ENCODE data around the gene CNIH1. TPM values are rescaled to one million over a fixed set of nuclear protein-coding genes. Genes with fewer than 3 reads are reported as not detected.

CNIH1 gene
- total RNA-seq: 119 and 221 TPM in 2 replicates

GRCh38 chr14:54440873-54441868, at the start of gene CNIH1:
TSS of gene CNIH1 (minus strand) at chr14:54441374. CDS start at chr14:54441327, 47 bp downstream.

DNA sequence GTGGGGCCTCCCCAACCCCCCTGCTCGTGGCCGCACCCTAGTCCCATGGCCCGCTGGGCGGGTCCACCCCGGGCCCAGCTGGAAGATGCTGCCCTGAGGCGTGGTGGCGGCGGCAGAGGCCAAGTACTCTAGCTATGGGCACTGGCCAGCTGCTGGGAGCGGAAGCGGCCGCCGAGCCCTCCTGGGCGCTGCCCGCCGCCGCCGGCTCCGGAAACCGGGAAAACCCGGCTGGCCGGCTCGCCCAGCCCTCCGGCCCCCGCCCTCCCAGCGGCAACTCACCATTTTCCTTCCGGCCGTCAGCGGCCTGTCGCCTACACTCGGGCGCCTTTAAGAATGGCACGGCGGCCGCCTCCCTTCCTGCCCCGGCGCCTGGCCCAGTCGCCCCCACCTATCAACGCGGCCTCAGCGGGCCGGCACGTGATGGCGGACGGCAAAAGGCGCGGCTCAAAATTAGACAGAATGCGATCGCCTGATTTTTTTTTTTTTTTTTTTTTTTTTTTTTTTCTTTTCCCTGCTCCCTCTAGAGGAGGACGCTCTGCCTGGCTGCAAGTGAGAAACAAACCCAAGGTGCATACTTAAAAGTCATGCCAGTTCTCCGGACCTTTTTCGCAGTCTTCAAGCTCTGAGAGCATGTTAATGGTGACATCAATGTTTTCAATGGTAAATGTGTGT, 47.6 kb upstream of the CNIH1 start, which contains the start of gene GMFB:
TSS of gene GMFB (minus strand) at position 335 of the 672 bp plus-strand sequence. CDS start at position 282, 53 bp downstream.

DNA sequence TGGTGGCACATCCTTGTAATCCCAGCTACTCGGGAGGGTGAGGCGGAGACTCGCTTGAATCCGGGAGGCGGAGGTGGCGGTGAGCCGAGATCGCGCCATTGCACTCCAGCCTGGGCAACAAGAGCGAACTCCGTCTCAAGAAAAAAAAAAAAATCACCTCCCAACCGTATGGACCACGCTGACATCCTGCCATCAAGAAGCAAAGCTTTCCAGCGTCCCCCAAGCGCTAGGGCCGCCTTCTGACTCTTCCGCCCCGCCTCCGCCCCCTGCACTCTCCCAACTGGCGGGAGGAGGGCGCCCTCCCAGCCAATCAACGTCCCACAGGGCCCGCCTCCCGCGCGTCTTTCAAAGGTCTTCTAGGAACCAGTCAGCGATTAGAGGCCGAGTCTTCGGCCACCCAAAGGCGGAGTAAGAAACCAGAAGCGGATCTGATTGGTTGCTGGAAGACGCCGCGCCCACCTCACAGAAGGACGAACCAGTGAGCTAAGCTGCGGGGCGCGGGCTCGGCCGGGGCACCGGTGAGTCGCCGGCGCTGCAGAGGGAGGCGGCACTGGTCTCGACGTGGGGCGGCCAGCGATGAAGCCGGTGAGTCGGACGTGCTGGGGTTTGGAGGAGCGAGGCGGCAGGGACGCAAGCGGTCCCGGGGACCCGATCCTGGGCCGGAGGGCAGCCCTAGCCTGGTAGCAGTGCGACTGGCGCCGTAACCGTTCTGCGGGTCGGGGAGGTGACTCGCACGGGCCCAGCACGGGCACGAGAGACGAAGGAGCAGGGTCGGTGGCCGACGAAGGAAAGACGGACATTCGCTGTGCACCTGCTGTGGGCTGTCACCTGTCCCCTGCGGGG, 44.5 kb downstream of the CNIH1 start, which contains the start of gene CDKN3:
TSS of gene CDKN3 (plus strand) at position 515 of the 843 bp plus-strand sequence. CDS start at position 577, 62 bp downstream.

Other genes starting within 250 kb of the CNIH1 start
- gene CDKN3, start 44.4 kb downstream of the CNIH1 start, total RNA-seq: 72.3 and 80.6 TPM in 2 replicates
- gene GMFB, start 47.6 kb upstream of the CNIH1 start, total RNA-seq: 99.8 and 121 TPM in 2 replicates
- 13.8 and 16.7 TPM in 2 replicates for gene CGRRF1, start 68.5 kb upstream of the CNIH1 start, total RNA-seq
- 44.6 and 46.5 TPM in 2 replicates for gene SAMD4A, start 125.8 kb upstream of the CNIH1 start, total RNA-seq